Progenitor cell of endocrine pancreas (in vitro differentiated cells): Measurements from ENCODE around the gene RMDN2. TPM values are rescaled to one million over a fixed set of nuclear protein-coding genes. Genes with fewer than 3 reads are reported as not detected.
"Not testable (repeated sequence)": the region's sequence is repeated elsewhere in the genome, so short reads cannot be mapped to it uniquely, and the experiment has no call there.

ENCODE experiments used
- DNase-seq: peaks from one replicate; pipeline ENCODE4 v3.0.0; 2021; ENCODE audit warnings: low spot score; ENCODE audit not compliant: unreplicated experiment
- H3K27ac Mint-ChIP-seq: 2 replicates; pipeline ENCODE4 v1.8.0; 2021; ENCODE audit warnings: mild to moderate bottlenecking, moderate library complexity, mixed read lengths
- H3K27me3 Mint-ChIP-seq: 2 replicates; pipeline ENCODE4 v1.8.0; 2021; ENCODE audit warnings: mixed read lengths
- H3K36me3 Mint-ChIP-seq: 2 replicates; pipeline ENCODE4 v1.8.0; 2022; ENCODE audit warnings: mixed read lengths; ENCODE audit not compliant: insufficient read depth
- H3K4me1 Mint-ChIP-seq: 2 replicates; pipeline ENCODE4 v1.8.0; 2021; ENCODE audit warnings: low read depth, mixed read lengths
- H3K4me3 Mint-ChIP-seq: 2 replicates; pipeline ENCODE4 v1.8.0; 2021; ENCODE audit warnings: low read depth, mild to moderate bottlenecking, moderate library complexity, mixed read lengths
- H3K9me3 Mint-ChIP-seq: 2 replicates; pipeline ENCODE4 v1.8.0; 2021; ENCODE audit warnings: low read depth, mixed read lengths
- CTCF ChIP-seq: fragments of 200-600 bp; sonication (generic); IDR thresholded peaks from one replicate; pipeline ENCODE4 v1.5.0; 2021; ENCODE audit warnings: antibody characterized with exemption, mild to moderate bottlenecking; ENCODE audit not compliant: unreplicated experiment
- total RNA-seq: library from RNA; stranded (reverse); gene quantifications from 2 replicates; pipeline ENCODE4 v1.2.1, GENCODE V29; 2021

The RMDN2 gene
- total RNA-seq, 1 donor from 2014 or later: 9.2 TPM

- H3K27me3 Mint-ChIP-seq: no peaks in the 10 kb centered on the region
- no peak overlapping the region for H3K27ac Mint-ChIP-seq
- H3K36me3 Mint-ChIP-seq: peaks cover 2% of the 10 kb centered on the region
- DNase-seq: no peak
- peaks cover 8% of the 10 kb centered on the region for H3K9me3 Mint-ChIP-seq
- H3K4me1 Mint-ChIP-seq: no peaks in the 10 kb centered on the region
- H3K4me3 Mint-ChIP-seq: no peak overlapping the region
- TF ChIP-seq CTCF: no peak
These were observed 62.1 kb downstream of the RMDN2 start for GRCh38 chr2:37987098-37987775.

- no peak for TF ChIP-seq CTCF
- H3K27me3 Mint-ChIP-seq: no peaks in the 10 kb centered on the region
- H3K4me3 Mint-ChIP-seq: no peak overlapping the region
- no peaks in the 10 kb centered on the region for H3K36me3 Mint-ChIP-seq
- no peak for DNase-seq
- no peak overlapping the region for H3K27ac Mint-ChIP-seq
- peaks cover 6% of the 10 kb centered on the region for H3K4me1 Mint-ChIP-seq
- H3K9me3 Mint-ChIP-seq: no peaks in the 10 kb centered on the region
These were observed 67.5 kb downstream of the RMDN2 start for GRCh38 chr2:37992601-37993000.

- Mint-ChIP-seq H3K4me3 (no peak overlapping the region), H3K4me1 (peaks cover 6% of the 10 kb centered on the region), H3K27me3 (no peaks in the 10 kb centered on the region), H3K36me3 (no peaks in the 10 kb centered on the region), H3K27ac (no peak overlapping the region), H3K9me3 (no peaks in the 10 kb centered on the region)
- no peak for DNase-seq
- TF ChIP-seq CTCF: no peak
These were observed 68.1 kb downstream of the RMDN2 start for GRCh38 chr2:37993143-37993542.

GRCh38 chr2:37997629-37998028 is 72.5 kb downstream of the RMDN2 start:
- Mint-ChIP-seq H3K27ac (no peak overlapping the region), H3K4me3 (no peak overlapping the region), H3K36me3 (peaks cover 2% of the 10 kb centered on the region), H3K27me3 (no peaks in the 10 kb centered on the region), H3K9me3 (peaks cover 5% of the 10 kb centered on the region), H3K4me1 (peaks cover 3% of the 10 kb centered on the region)
- no peak for DNase-seq
- TF ChIP-seq CTCF: no peak

- TF ChIP-seq CTCF: no peak
- H3K4me1 Mint-ChIP-seq: no peaks in the 10 kb centered on the region
- H3K9me3 Mint-ChIP-seq: peaks cover 5% of the 10 kb centered on the region
- no peaks in the 10 kb centered on the region for H3K27me3 Mint-ChIP-seq
- no peak overlapping the region for H3K4me3 Mint-ChIP-seq
- H3K27ac Mint-ChIP-seq: no peak overlapping the region
- no peak for DNase-seq
- peaks cover 4% of the 10 kb centered on the region for H3K36me3 Mint-ChIP-seq
These were observed 75.6 kb downstream of the RMDN2 start for GRCh38 chr2:38000485-38001222.

GRCh38 chr2:38010187-38010586 is 85.1 kb downstream of the RMDN2 start:
- not testable (repeated sequence) for H3K27ac Mint-ChIP-seq, H3K4me3 Mint-ChIP-seq, H3K9me3 Mint-ChIP-seq, DNase-seq, H3K27me3 Mint-ChIP-seq, H3K4me1 Mint-ChIP-seq
- H3K36me3 Mint-ChIP-seq: peaks cover 26% of the 10 kb centered on the region
